PC-3 (cell line): Measurements from ENCODE around the gene DNAJB5. TPM values are rescaled to one million over a fixed set of nuclear protein-coding genes. Genes with fewer than 3 reads are reported as not detected.
A peak's percentile ranks its signal among the peaks of the same experiment; 100 is the strongest.

Source experiments
- ATAC-seq: fragments of 200-7000 bp; cut with Tn5 transposase; 2 replicates; pipeline ENCODE4 v1.9.1; 2020; ENCODE audit warnings: mild to moderate bottlenecking, moderate library complexity
- BruUV-seq: library from RNA; stranded (reverse); fragments of 400-500 nt; replicated peaks from 2 replicates; lab custom pipeline; 2021; lab: Mats Ljungman, UMichigan
- CTCF ChIA-PET: fragments of 300-600 bp; sonication (Branson Sonifier 250); formaldehyde crosslinking; loops from one replicate; lab custom pipeline; 2022; ENCODE audit warnings: antibody characterized with exemption; lab: Charles Lee
- POLR2A ChIA-PET: fragments of 300-600 bp; sonication (Branson Sonifier 250); formaldehyde crosslinking; loops from one replicate; lab custom pipeline; 2022; ENCODE audit warnings: antibody characterized with exemption; ENCODE audit not compliant: unreplicated experiment; lab: Charles Lee
- DNase-seq: peaks from one replicate; pipeline ENCODE4 v3.0.0-alpha.2; 2015
- H2AFZ ChIP-seq: fragments of 300-600 bp; sonication (generic); 2 replicates; pipeline ENCODE4 v1.6.0; 2016; ENCODE audit warnings: antibody characterized with exemption, low read length
- H3F3A ChIP-seq: fragments of 300-600 bp; sonication (generic); one replicate; pipeline ENCODE4 v1.6.0; 2017; ENCODE audit warnings: antibody characterized with exemption, low read length, control low read depth, mild to moderate bottlenecking; ENCODE audit not compliant: unreplicated experiment
- H3K27ac ChIP-seq: fragments of 300-600 bp; sonication (generic); 2 replicates; pipeline ENCODE4 v1.5.1; 2016; ENCODE audit warnings: mild to moderate bottlenecking, low read length
- H3K27me3 ChIP-seq: fragments of 300-600 bp; sonication (generic); 2 replicates; pipeline ENCODE4 v1.6.1; 2016; ENCODE audit warnings: low read length, mixed read lengths
- H3K36me3 ChIP-seq: fragments of 300-600 bp; sonication (generic); 2 replicates; pipeline ENCODE4 v1.6.1; 2016; ENCODE audit warnings: low read depth, mixed run types, low read length, mixed read lengths
- H3K4me1 ChIP-seq: fragments of 300-600 bp; sonication (generic); 2 replicates; pipeline ENCODE4 v1.5.1; 2016; ENCODE audit warnings: low read length; ENCODE audit not compliant: insufficient read depth
- H3K4me2 ChIP-seq: fragments of 300-600 bp; sonication (generic); 2 replicates; pipeline ENCODE4 v1.6.0; 2016; ENCODE audit warnings: low read length
- H3K4me3 ChIP-seq: fragments of 300-600 bp; sonication (generic); 2 replicates; pipeline ENCODE4 v1.5.1; 2016; ENCODE audit warnings: mild to moderate bottlenecking, low read length, mixed read lengths
- H3K79me2 ChIP-seq: fragments of 300-600 bp; sonication (generic); 2 replicates; pipeline ENCODE4 v1.6.1; 2017; ENCODE audit warnings: low read length, mixed read lengths
- H3K9ac ChIP-seq: fragments of 300-600 bp; sonication (generic); 2 replicates; pipeline ENCODE4 v1.6.0; 2016; ENCODE audit warnings: mild to moderate bottlenecking, low read length
- H3K9me2 ChIP-seq: fragments of 300-600 bp; sonication (generic); replicated peaks from 2 replicates; pipeline ENCODE4 v1.6.1; 2016; ENCODE audit warnings: mixed run types, low read length, mixed read lengths
- H3K9me3 ChIP-seq: fragments of 300-600 bp; sonication (generic); 2 replicates; pipeline ENCODE4 v1.6.1; 2016; ENCODE audit warnings: low read length, mixed read lengths
- H4K20me1 ChIP-seq: fragments of 300-600 bp; sonication (generic); 2 replicates; pipeline ENCODE4 v1.6.1; 2016; ENCODE audit warnings: low read length, mixed read lengths
- CTCF ChIP-seq: fragments of 300-600 bp; sonication (generic); conservative IDR thresholded peaks from 2 replicates; pipeline ENCODE4 v1.5.1; 2017; ENCODE audit warnings: antibody characterized with exemption, low read depth, mild to moderate bottlenecking, low read length
- EZH2 ChIP-seq: fragments of 300-600 bp; sonication (generic); IDR thresholded peaks from one replicate; pipeline ENCODE4 v1.6.1; 2017; ENCODE audit warnings: antibody characterized with exemption, mild to moderate bottlenecking, low read length; ENCODE audit not compliant: unreplicated experiment
- EZH2phosphoT487 ChIP-seq: fragments of 300-600 bp; sonication (generic); IDR thresholded peaks from 2 replicates; pipeline ENCODE4 v1.6.1; 2018; ENCODE audit warnings: mild to moderate bottlenecking, antibody characterized with exemption, low read length, borderline replicate concordance
- intact Hi-C: fragments of 100-400 bp; cut with micrococcal nuclease; formaldehyde crosslinking; loops from 2 replicates; pipeline ENCODE4 v1.9.0; 2023
- total RNA-seq: library from RNA; depleted of rRNA; stranded (reverse); fragments of >200 nt; gene quantifications from 2 replicates; pipeline ENCODE4 v1.2.3, GENCODE V29; 2014

DNAJB5 gene
- total RNA-seq, 1 experiment from 2014 or later: 9.3 TPM

DNA sequence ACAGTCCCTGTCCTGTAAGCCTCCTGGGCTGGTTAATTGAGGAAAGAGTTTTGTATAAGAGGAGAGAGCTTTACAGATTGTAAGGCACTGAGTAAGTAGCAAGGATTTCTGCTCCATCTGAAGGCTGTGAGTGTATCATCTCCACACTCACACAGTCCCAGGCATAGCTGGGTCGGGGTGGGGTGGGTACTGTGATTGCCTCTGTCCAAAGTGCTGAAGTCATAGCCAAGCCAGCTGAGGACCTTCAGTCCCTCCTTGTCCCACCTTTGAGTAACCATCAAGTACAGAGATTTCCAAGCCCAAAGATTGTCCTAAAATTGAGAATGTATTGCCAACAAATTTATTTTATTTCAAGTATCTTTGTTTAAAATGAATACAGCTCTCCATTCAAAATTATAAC, 5.5 kb upstream of the DNAJB5 start:
- ChIA-PET POLR2A (no interaction called here), CTCF (interaction anchor here (1.9 kb wide), 1 partner anchor 85 kb away, joined by 13 read pairs; no protein-coding TSS in a partner anchor)
- no peak overlapping the region for H3K4me3 ChIP-seq
- no peak overlapping the region for H2AFZ ChIP-seq
- intact Hi-C loops: loop anchor here (2.0 kb wide), 1 partner anchor 81 kb away; no protein-coding TSS in a partner anchor
- peak; percentile 40 for DNase-seq
- ATAC-seq: no peak
- no peaks in the 10 kb centered on the region for H3K9me3 ChIP-seq
- H3F3A ChIP-seq: no peaks in the 10 kb centered on the region
- H3K4me2 ChIP-seq: no peak overlapping the region
- no peaks in the 10 kb centered on the region; the same call in 1 of the 2 replicates for H3K4me1 ChIP-seq
- H3K27ac ChIP-seq: no peak overlapping the region
- no peaks in the 10 kb centered on the region for H3K9me2 ChIP-seq
- H3K9ac ChIP-seq: no peak overlapping the region
- no peaks in the 10 kb centered on the region for H3K79me2 ChIP-seq
- 0 out of 2 replicates have a peak, but pooled peaks cover 6% of the 10 kb centered on the region for H3K27me3 ChIP-seq
- TF ChIP-seq EZH2 (no peak), CTCF (no peak), EZH2phosphoT487 (no peak)
- no TSS peak for BruUV-seq
- H4K20me1 ChIP-seq: no peaks in the 10 kb centered on the region
- H3K36me3 ChIP-seq: no peaks in the 10 kb centered on the region

DNA sequence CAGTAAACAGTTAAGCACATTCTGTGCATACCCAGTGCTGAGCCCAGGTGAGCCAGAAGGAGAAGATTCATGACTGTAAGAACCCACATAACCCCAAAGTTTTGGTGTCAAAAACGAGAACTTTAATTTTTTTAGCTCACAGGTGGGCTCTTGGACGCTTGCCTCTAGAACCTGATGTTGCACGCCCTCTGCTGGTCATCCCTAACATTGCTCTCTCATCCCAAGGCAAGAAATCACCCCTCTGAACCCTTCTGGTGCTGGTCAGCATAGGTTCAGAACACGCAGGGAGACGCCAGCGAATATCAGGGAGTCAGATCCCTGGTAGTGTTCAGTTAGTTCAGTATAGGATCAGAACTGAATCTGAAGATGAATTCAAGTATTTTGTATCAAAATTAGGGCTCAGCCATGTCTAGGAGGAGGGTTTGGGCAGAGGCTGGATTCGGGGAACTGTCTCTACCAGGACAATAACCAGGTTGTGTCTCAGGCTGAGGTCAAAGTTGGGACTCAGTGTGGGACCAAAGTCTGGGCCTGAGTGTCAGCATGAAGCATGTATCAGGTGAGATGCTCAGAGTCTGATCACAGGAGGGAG, 4.1 kb upstream of the DNAJB5 start:
- BruUV-seq: no TSS peak
- ChIA-PET POLR2A (no interaction called here), CTCF (interaction anchor here (0.5 to 1.9 kb wide), 2 partner anchors 86 to 199 kb away, joined by 6 to 13 read pairs; no protein-coding TSS in a partner anchor)
- no peak for ATAC-seq
- no peak overlapping the region for H3K9ac ChIP-seq
- H3K9me2 ChIP-seq: no peaks in the 10 kb centered on the region
- no peaks in the 10 kb centered on the region for H3K79me2 ChIP-seq
- DNase-seq: peak; percentile 65
- H3F3A ChIP-seq: no peaks in the 10 kb centered on the region
- TF ChIP-seq EZH2: no peak
- peak; percentile 74 for TF ChIP-seq CTCF
- no peak for TF ChIP-seq EZH2phosphoT487
- H3K36me3 ChIP-seq: no peaks in the 10 kb centered on the region
- no peak overlapping the region for H3K27ac ChIP-seq
- intact Hi-C loops: loop anchor here (2.0 kb wide), 1 partner anchor 83 kb away; no protein-coding TSS in a partner anchor
- H3K9me3 ChIP-seq: no peaks in the 10 kb centered on the region
- no peak overlapping the region for H2AFZ ChIP-seq
- no peaks in the 10 kb centered on the region for H3K27me3 ChIP-seq
- H3K4me2 ChIP-seq: no peak overlapping the region
- no peak overlapping the region for H3K4me3 ChIP-seq
- no peaks in the 10 kb centered on the region for H4K20me1 ChIP-seq
- H3K4me1 ChIP-seq: no peaks in the 10 kb centered on the region; the same call in 1 of the 2 replicates

DNA sequence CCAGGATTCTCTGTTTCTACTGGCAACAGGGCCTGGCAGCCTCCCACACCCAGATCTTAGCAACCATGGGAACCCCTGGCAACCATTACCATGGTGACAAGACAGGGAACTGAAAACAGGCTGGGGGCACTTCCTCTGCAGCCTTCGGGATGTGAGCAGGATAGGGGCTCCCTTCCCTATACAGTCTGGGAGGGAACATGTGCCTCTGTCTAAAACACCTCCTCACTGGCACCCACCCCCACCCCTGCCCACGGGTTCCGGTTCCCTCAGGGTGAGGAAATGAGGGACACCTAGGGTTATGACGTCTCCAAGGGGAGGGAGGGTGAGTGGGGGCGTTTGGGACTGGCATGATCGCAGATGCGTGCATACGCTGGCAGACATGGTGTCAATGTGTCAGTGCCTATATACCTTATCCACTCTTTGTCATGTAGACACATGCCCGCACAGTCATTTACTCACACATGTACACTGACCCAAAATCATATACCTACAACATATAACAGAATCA, 3.0 kb upstream of the DNAJB5 start:
- CTCF ChIA-PET: no interaction called here
- no peak for DNase-seq
- Histone ChIP-seq H3K27ac (no peak overlapping the region), H3K9ac (no peak overlapping the region), H3K9me2 (no peaks in the 10 kb centered on the region), H3F3A (no peaks in the 10 kb centered on the region), H3K27me3 (no peaks in the 10 kb centered on the region), H4K20me1 (no peaks in the 10 kb centered on the region), H3K9me3 (no peaks in the 10 kb centered on the region), H3K4me2 (no peak overlapping the region), H3K36me3 (no peaks in the 10 kb centered on the region), H2AFZ (no peak overlapping the region), H3K4me3 (no peak overlapping the region), H3K4me1 (peaks cover 3% of the 10 kb centered on the region; the same call in 1 of the 2 replicates), H3K79me2 (no peaks in the 10 kb centered on the region)
- no peak for ATAC-seq
- no TSS peak for BruUV-seq
- POLR2A ChIA-PET: no interaction called here
- intact Hi-C loops: no loop called here
- TF ChIP-seq CTCF (no peak), EZH2 (no peak)
